ENCODE data around the gene TBCEL. TPM values are rescaled to one million over a fixed set of nuclear protein-coding genes. Genes with fewer than 3 reads are reported as not detected.
"Not testable (repeated sequence)": the region's sequence is repeated elsewhere in the genome, so short reads cannot be mapped to it uniquely, and the experiment has no call there.

Gene TBCEL
- total and polyA plus RNA-seq, 2 donors = 9.0 to 26.8 TPM

DNA sequence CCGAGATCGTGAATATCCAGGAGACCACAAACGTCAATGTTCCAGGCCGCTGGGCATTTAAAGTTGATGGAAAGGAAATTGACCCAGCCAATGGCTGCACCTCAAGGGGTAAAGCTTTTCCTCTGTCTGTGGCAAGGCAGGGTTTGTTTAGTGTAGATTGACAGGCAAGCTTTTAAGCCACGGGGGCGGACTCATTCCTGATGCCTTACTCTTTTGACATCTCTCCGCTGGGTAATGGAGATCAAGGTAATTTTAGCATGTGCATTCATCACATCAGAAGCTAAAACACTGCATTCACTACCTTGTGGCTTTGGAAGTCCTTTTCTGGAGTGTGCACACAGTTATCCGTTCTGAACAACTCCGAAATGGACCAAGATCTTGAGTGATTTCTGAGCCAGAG is 89.7 kb downstream of the TBCEL start:
- H3K27me3 ChIP-seq (ENCODE audit: control insufficient read depth in 2 of 2, insufficient read depth in 1 of 2, low read length in 1 of 2) = peaks cover 0 to 8% of the 10 kb centered on the region in 2 donors
- H3K9me3 ChIP-seq (ENCODE audit: control insufficient read depth in 2 of 2, insufficient read depth in 1 of 2, low read length in 1 of 2) = no peaks in the 10 kb centered on the region
- no peaks in the 10 kb centered on the region for H3K36me3 ChIP-seq (ENCODE audit: control insufficient read depth in 2 of 2, insufficient read depth in 2 of 2, low read length in 1 of 2)
- DNase-seq (ENCODE audit: low read depth in 6 of 9, low spot score in 9 of 9) = no peak
- H3K4me1 ChIP-seq (ENCODE audit: control insufficient read depth in 2 of 2, insufficient read depth in 2 of 2, low read length in 2 of 2) = no peaks in the 10 kb centered on the region
- no peak overlapping the region for H3K4me3 ChIP-seq (ENCODE audit: low read length in 2 of 2)
- 64% methylated on average over 9 of the region's 9 CpGs for WGBS
- H3K27ac ChIP-seq (ENCODE audit: low read depth in 1 of 2, low read length in 1 of 2) = no peak overlapping the region

DNA sequence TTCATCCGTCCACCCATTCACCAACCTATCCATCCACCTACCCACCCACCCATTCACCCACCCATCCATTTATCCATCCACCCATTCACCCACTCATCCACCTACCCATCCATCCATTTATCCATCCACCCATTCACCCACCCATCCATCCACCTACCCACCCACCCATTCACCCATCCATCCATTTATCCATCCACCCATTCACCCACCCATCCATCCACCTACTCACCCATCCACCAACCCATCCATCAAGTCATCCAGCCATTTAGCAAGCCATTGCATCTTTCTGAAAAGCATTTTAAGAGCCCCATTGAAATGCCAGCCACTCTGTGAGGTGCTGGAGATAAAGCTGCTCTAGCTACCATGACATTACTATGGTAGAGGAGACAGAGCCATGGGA is 91.1 kb downstream of the TBCEL start:
- WGBS = 100% methylated on average over 1 of the region's 1 CpG
- H3K27ac ChIP-seq (ENCODE audit: low read depth in 1 of 2, low read length in 1 of 2) = not testable (repeated sequence)

DNA sequence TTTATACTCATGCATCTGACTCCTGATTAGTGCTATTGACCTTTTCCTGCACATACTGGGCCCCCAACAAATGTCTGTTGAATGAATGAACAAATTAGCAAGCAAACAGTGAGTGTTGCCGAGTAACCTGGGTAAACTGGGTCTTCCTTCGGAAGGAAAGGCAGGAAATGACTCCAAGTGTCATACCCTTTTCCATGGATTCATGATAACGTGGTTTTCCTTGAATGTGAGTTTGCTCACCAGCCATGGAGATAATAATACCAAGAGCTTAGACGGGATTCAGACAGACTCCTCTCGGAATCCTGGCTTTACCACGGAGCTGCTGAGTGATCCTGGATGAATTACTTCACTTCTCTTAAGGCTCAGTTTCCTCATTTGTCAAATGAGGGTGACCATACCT is 93.9 kb downstream of the TBCEL start:
- 75% methylated on average over 6 of the region's 6 CpGs for WGBS
- Histone ChIP-seq H3K4me1 (ENCODE audit: control insufficient read depth in 2 of 2, insufficient read depth in 2 of 2, low read length in 2 of 2) (no peaks in the 10 kb centered on the region), H3K27me3 (ENCODE audit: control insufficient read depth in 2 of 2, insufficient read depth in 1 of 2, low read length in 1 of 2) (peaks cover 0 to 3% of the 10 kb centered on the region in 2 donors), H3K4me3 (ENCODE audit: low read length in 2 of 2) (no peak overlapping the region), H3K36me3 (ENCODE audit: control insufficient read depth in 2 of 2, insufficient read depth in 2 of 2, low read length in 1 of 2) (no peaks in the 10 kb centered on the region), H3K27ac (ENCODE audit: low read depth in 1 of 2, low read length in 1 of 2) (no peak overlapping the region), H3K9me3 (ENCODE audit: control insufficient read depth in 2 of 2, insufficient read depth in 1 of 2, low read length in 1 of 2) (peaks cover 0 to 6% of the 10 kb centered on the region in 2 donors)
- DNase-seq (ENCODE audit: low read depth in 6 of 9, low spot score in 9 of 9) = no peak

More for the DNA sequence above, 91.1 kb downstream of the TBCEL start:
- H3K4me3 ChIP-seq (ENCODE audit: low read length in 2 of 2); H3K27me3 ChIP-seq (ENCODE audit: control insufficient read depth in 2 of 2, insufficient read depth in 1 of 2, low read length in 1 of 2); H3K9me3 ChIP-seq (ENCODE audit: control insufficient read depth in 2 of 2, insufficient read depth in 1 of 2, low read length in 1 of 2); H3K36me3 ChIP-seq (ENCODE audit: control insufficient read depth in 2 of 2, insufficient read depth in 2 of 2, low read length in 1 of 2); DNase-seq (ENCODE audit: low read depth in 6 of 9, low spot score in 9 of 9); H3K4me1 ChIP-seq (ENCODE audit: control insufficient read depth in 2 of 2, insufficient read depth in 2 of 2, low read length in 2 of 2): not testable (repeated sequence)

DNA sequence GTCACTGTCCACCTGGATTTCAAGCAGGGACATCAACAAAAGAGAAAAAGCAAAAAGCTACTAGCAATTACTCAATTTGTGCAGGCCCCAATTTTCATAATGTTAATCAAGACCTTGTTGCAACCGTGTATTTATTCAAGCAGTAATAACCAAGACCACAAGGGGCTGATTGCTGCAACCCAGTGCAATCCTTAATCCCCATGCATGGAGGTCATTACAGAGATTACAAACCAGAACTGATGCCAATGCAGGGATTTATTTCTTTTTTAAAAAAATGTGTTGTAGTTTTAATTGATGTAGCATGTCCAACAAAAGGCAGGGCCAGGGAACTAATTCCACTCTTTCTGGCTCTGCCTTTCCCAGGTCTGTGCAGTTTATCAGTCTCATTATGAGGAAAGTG is 95.5 kb downstream of the TBCEL start:
- Histone ChIP-seq H3K27me3 (ENCODE audit: control insufficient read depth in 2 of 2, insufficient read depth in 1 of 2, low read length in 1 of 2) (no peaks in the 10 kb centered on the region), H3K4me3 (ENCODE audit: low read length in 2 of 2) (no peak overlapping the region), H3K9me3 (ENCODE audit: control insufficient read depth in 2 of 2, insufficient read depth in 1 of 2, low read length in 1 of 2) (peaks cover 0 to 6% of the 10 kb centered on the region in 2 donors), H3K27ac (ENCODE audit: low read depth in 1 of 2, low read length in 1 of 2) (no peak overlapping the region), H3K4me1 (ENCODE audit: control insufficient read depth in 2 of 2, insufficient read depth in 2 of 2, low read length in 2 of 2) (no peaks in the 10 kb centered on the region), H3K36me3 (ENCODE audit: control insufficient read depth in 2 of 2, insufficient read depth in 2 of 2, low read length in 1 of 2) (no peaks in the 10 kb centered on the region)
- DNase-seq (ENCODE audit: low read depth in 6 of 9, low spot score in 9 of 9) = no peak
- 90% methylated on average over 1 of the region's 1 CpG for WGBS

DNA sequence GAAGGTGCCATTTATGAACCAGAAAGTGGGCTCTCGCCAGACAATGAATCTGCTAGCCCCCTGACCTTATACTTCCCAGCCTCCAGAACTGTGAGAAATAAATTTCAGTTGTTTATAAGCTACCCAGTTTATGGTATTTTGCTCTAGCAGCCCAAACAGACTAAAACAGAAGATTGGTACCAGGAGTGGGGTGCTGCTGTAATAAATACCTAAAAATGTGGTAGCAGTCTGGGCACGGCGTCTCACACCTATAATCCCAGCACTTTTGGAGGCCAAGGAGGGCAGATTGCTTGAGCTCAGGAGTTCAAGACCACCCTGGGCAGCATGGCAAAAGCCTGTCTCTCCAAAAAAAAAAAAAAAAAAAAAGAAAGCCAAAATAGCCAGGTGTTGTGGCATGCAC is 98.4 kb downstream of the TBCEL start:
- no peak overlapping the region for H3K27ac ChIP-seq (ENCODE audit: low read depth in 1 of 2, low read length in 1 of 2)
- 75% methylated on average over 3 of the region's 3 CpGs for WGBS
- H3K4me1 ChIP-seq (ENCODE audit: control insufficient read depth in 2 of 2, insufficient read depth in 2 of 2, low read length in 2 of 2) = no peaks in the 10 kb centered on the region
- H3K9me3 ChIP-seq (ENCODE audit: control insufficient read depth in 2 of 2, insufficient read depth in 1 of 2, low read length in 1 of 2) = peaks cover 0 to 6% of the 10 kb centered on the region in 2 donors
- no peak overlapping the region for H3K4me3 ChIP-seq (ENCODE audit: low read length in 2 of 2)
- H3K27me3 ChIP-seq (ENCODE audit: control insufficient read depth in 2 of 2, insufficient read depth in 1 of 2, low read length in 1 of 2) = no peaks in the 10 kb centered on the region
- DNase-seq (ENCODE audit: low read depth in 6 of 9, low spot score in 9 of 9) = no peak
- H3K36me3 ChIP-seq (ENCODE audit: control insufficient read depth in 2 of 2, insufficient read depth in 2 of 2, low read length in 1 of 2) = no peaks in the 10 kb centered on the region

DNA sequence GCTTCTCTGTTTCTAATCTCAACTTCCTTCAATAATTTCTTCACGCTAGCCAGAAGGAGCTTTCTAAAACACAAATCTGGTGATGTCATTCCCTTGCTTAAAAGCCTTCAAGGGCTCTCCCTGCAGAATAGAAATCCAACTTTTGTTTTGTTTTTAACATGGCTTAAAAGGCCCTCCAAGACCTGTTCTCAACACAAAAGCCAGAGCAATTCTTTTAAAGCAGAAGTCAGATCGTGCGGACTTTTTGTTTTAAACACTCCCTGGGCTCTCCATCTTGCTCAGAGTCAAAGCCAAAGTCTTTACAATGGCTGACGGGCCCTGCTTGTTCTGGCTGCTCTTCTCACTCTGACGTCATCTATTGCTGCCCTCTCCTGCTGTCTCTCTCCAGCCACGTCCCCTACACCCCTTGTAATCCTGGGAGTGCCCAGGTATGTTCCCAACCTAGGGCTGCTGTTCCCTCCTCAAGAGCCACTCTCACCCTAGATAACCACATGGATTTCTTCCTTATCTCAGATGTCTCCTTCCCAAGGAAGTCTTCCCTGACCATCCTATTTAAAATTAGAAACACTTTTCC is 99.7 kb downstream of the TBCEL start:
- Histone ChIP-seq H3K27ac (ENCODE audit: low read depth in 1 of 2, low read length in 1 of 2) (no peak overlapping the region), H3K4me1 (ENCODE audit: control insufficient read depth in 2 of 2, insufficient read depth in 2 of 2, low read length in 2 of 2) (no peaks in the 10 kb centered on the region), H3K9me3 (ENCODE audit: control insufficient read depth in 2 of 2, insufficient read depth in 1 of 2, low read length in 1 of 2) (peaks cover 0 to 6% of the 10 kb centered on the region in 2 donors), H3K4me3 (ENCODE audit: low read length in 2 of 2) (no peak overlapping the region), H3K36me3 (ENCODE audit: control insufficient read depth in 2 of 2, insufficient read depth in 2 of 2, low read length in 1 of 2) (no peaks in the 10 kb centered on the region), H3K27me3 (ENCODE audit: control insufficient read depth in 2 of 2, insufficient read depth in 1 of 2, low read length in 1 of 2) (no peaks in the 10 kb centered on the region)
- DNase-seq (ENCODE audit: low read depth in 6 of 9, low spot score in 9 of 9) = no peak
- 91% methylated on average over 6 of the region's 6 CpGs for WGBS

DNA sequence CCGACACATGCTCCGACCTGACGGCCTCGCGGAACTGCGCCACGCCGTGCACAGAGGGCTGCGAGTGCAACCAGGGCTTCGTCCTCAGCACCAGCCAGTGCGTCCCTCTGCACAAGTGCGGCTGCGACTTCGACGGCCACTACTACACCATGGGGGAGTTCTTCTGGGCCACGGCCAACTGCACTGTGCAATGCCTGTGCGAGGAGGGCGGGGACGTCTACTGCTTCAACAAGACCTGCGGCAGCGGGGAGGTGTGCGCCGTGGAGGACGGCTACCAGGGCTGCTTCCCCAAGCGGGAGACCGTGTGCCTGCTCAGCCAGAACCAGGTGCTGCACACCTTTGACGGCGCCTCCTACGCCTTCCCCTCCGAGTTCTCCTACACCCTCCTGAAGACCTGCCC is 103.9 kb downstream of the TBCEL start:
- Histone ChIP-seq H3K27ac (ENCODE audit: low read depth in 1 of 2, low read length in 1 of 2) (no peak overlapping the region), H3K9me3 (ENCODE audit: control insufficient read depth in 2 of 2, insufficient read depth in 1 of 2, low read length in 1 of 2) (no peaks in the 10 kb centered on the region), H3K4me1 (ENCODE audit: control insufficient read depth in 2 of 2, insufficient read depth in 2 of 2, low read length in 2 of 2) (no peaks in the 10 kb centered on the region), H3K27me3 (ENCODE audit: control insufficient read depth in 2 of 2, insufficient read depth in 1 of 2, low read length in 1 of 2) (no peaks in the 10 kb centered on the region), H3K36me3 (ENCODE audit: control insufficient read depth in 2 of 2, insufficient read depth in 2 of 2, low read length in 1 of 2) (no peaks in the 10 kb centered on the region), H3K4me3 (ENCODE audit: low read length in 2 of 2) (no peak overlapping the region)
- DNase-seq (ENCODE audit: low read depth in 6 of 9, low spot score in 9 of 9) = no peak
- 98% methylated on average over 30 of the region's 30 CpGs for WGBS

DNA sequence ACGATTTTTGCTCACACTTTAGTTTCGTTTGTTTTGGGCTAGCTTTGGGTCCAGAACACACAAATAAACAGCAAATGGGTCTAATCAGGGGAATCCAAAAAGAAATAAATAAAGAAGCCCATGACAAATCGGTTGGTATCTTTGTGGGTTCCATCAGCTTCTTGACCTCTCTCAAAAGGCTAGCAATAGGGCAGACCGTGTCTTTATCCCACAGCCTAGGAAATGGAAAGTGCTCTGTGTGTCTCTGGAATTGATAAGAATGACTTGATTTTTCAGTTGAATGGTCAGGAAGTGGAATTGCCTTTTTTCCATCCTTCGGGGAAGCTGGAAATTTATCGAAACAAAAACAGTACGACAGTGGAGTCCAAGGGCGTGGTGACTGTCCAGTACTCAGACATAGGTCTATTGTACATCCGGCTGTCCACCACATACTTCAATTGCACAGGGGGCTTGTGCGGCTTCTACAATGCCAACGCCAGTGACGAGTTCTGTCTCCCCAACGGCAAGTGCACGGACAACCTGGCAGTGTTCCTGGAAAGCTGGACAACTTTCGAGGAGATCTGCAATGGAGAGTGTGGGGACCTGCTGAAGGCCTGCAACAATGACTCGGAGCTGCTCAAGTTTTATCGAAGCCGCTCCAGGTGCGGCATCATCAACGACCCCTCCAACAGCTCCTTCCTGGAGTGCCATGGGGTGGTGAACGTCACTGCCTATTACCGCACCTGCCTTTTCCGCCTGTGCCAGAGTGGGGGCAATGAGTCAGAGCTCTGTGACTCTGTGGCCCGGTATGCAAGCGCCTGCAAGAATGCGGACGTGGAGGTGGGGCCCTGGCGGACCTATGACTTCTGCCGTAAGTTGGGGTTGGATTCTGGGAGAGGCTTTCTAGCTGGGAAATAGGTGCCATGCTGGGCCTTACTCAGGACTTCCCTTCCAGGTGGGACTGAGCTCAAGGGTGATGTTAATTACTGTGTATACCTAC is 105.7 kb downstream of the TBCEL start:
- H3K36me3 ChIP-seq (ENCODE audit: control insufficient read depth in 2 of 2, insufficient read depth in 2 of 2, low read length in 1 of 2) = no peaks in the 10 kb centered on the region
- no peak for DNase-seq (ENCODE audit: low read depth in 6 of 9, low spot score in 9 of 9)
- no peak overlapping the region for H3K27ac ChIP-seq (ENCODE audit: low read depth in 1 of 2, low read length in 1 of 2)
- H3K4me3 ChIP-seq (ENCODE audit: low read length in 2 of 2) = no peak overlapping the region
- WGBS = 95% methylated on average over 29 of the region's 29 CpGs
- H3K4me1 ChIP-seq (ENCODE audit: control insufficient read depth in 2 of 2, insufficient read depth in 2 of 2, low read length in 2 of 2) = no peaks in the 10 kb centered on the region
- no peaks in the 10 kb centered on the region for H3K9me3 ChIP-seq (ENCODE audit: control insufficient read depth in 2 of 2, insufficient read depth in 1 of 2, low read length in 1 of 2)
- no peaks in the 10 kb centered on the region for H3K27me3 ChIP-seq (ENCODE audit: control insufficient read depth in 2 of 2, insufficient read depth in 1 of 2, low read length in 1 of 2)

DNA sequence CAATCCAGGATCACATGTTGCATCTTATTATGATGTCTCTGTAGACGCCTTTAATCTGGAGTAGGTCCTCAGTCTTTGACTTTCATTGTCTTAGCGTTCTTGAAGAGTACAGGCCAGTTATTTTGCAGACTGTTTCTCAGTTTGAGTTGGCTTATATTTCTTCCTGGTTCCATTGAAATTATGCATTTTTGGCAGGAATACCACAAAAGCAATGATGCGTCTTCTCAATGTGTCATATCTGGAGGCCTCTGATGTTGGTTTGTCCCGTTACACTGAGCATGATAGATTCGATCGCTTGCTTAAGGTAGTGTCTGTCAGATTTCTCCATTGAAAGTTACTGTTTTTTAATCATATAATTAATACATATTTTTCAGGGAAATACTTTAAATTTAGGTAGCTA is 107.8 kb downstream of the TBCEL start:
- no peaks in the 10 kb centered on the region for H3K36me3 ChIP-seq (ENCODE audit: control insufficient read depth in 2 of 2, insufficient read depth in 2 of 2, low read length in 1 of 2)
- WGBS = 94% methylated on average over 6 of the region's 6 CpGs
- H3K4me3 ChIP-seq (ENCODE audit: low read length in 2 of 2) = no peak overlapping the region
- no peak overlapping the region for H3K27ac ChIP-seq (ENCODE audit: low read depth in 1 of 2, low read length in 1 of 2)
- H3K27me3 ChIP-seq (ENCODE audit: control insufficient read depth in 2 of 2, insufficient read depth in 1 of 2, low read length in 1 of 2) = no peaks in the 10 kb centered on the region
- H3K9me3 ChIP-seq (ENCODE audit: control insufficient read depth in 2 of 2, insufficient read depth in 1 of 2, low read length in 1 of 2) = no peaks in the 10 kb centered on the region
- no peaks in the 10 kb centered on the region for H3K4me1 ChIP-seq (ENCODE audit: control insufficient read depth in 2 of 2, insufficient read depth in 2 of 2, low read length in 2 of 2)
- DNase-seq (ENCODE audit: low read depth in 6 of 9, low spot score in 9 of 9) = no peak

All from thymus (tissue), 11 donors.